Breast epithelium (tissue), 4 donors: ENCODE results near the gene EIF5A2. TPM values are rescaled to one million over a fixed set of nuclear protein-coding genes. Genes with fewer than 3 reads are reported as not detected.

Experiments
- DNase-seq, 2 donors: peaks; one replicate each; pipeline ENCODE4 v3.0.0-alpha.2; 2019; ENCODE audit warnings: low spot score in 2 of 2
- H3K27ac ChIP-seq, 2 donors: fragments of 200-600 bp; sonication (generic) in 1 of 2; one replicate each; pipeline ENCODE4 v1.5.1; 2016 to 2019; ENCODE audit warnings: mild to moderate bottlenecking in 1 of 2
- H3K27me3 ChIP-seq, 2 donors: fragments of 200-600 bp; sonication (generic) in 1 of 2; one replicate each; pipeline versions ENCODE4 v1.5.1 to v1.6.0; 2017 to 2019; ENCODE audit warnings: control low read depth in 1 of 2, mild to moderate bottlenecking in 1 of 2
- H3K36me3 ChIP-seq: fragments of 200-600 bp; one replicate; pipeline ENCODE4 v1.5.1; 2019
- H3K4me1 ChIP-seq, 2 donors: fragments of 200-600 bp; sonication (generic); one replicate each; pipeline ENCODE4 v1.5.1; 2016 to 2019; ENCODE audit warnings: control low read depth in 1 of 2
- H3K4me3 ChIP-seq, 3 donors: fragments of 200-600 bp; sonication (generic); 1 replicate in 2 of 3; 2 replicates in 1 of 3; pipeline ENCODE4 v1.5.1; 2016 to 2019; ENCODE audit warnings: mild to moderate bottlenecking in 3 of 3, moderate library complexity in 2 of 3
- H3K9me3 ChIP-seq, 2 donors: fragments of 200-600 bp; sonication (generic) in 1 of 2; one replicate each; pipeline ENCODE4 v1.5.1; 2016 to 2019; ENCODE audit warnings: control low read depth in 1 of 2
- POLR2A ChIP-seq: fragments of 450-650 bp; IDR thresholded peaks from one replicate; pipeline ENCODE4 v1.6.1; 2016; ENCODE audit warnings: antibody characterized with exemption, mild to moderate bottlenecking, moderate library complexity
- POLR2AphosphoS5 ChIP-seq, 3 donors: sonication (generic); formaldehyde crosslinking; IDR thresholded peaks; one replicate each; pipeline ENCODE4 v1.6.1; 2017; ENCODE audit warnings: antibody characterized with exemption in 3 of 3
- intact Hi-C: fragments of 100-400 bp; cut with DNase I; formaldehyde crosslinking; loops from one replicate; pipeline ENCODE4 v1.15.1; 2023; ENCODE audit warnings: low total_unique reads
- total RNA-seq, 3 donors: library from RNA; depleted of rRNA; stranded (reverse); fragments of >200 nt; gene quantifications; one replicate each; pipeline ENCODE4 v1.1.0, GENCODE V29; 2016
- TF ChIP-seq, protein P1 (sequence below), 3 donors: fragments of 450-650 bp; IDR thresholded peaks; one replicate each; pipeline ENCODE4 v1.5.1; 2016 to 2017; ENCODE audit warnings: antibody characterized with exemption in 3 of 3, mild to moderate bottlenecking in 3 of 3, moderate library complexity in 3 of 3

The EIF5A2 gene
- total RNA-seq, 3 donors from 2014 or later = 4.7 to 7.4 (median 5.2) TPM

DNA sequence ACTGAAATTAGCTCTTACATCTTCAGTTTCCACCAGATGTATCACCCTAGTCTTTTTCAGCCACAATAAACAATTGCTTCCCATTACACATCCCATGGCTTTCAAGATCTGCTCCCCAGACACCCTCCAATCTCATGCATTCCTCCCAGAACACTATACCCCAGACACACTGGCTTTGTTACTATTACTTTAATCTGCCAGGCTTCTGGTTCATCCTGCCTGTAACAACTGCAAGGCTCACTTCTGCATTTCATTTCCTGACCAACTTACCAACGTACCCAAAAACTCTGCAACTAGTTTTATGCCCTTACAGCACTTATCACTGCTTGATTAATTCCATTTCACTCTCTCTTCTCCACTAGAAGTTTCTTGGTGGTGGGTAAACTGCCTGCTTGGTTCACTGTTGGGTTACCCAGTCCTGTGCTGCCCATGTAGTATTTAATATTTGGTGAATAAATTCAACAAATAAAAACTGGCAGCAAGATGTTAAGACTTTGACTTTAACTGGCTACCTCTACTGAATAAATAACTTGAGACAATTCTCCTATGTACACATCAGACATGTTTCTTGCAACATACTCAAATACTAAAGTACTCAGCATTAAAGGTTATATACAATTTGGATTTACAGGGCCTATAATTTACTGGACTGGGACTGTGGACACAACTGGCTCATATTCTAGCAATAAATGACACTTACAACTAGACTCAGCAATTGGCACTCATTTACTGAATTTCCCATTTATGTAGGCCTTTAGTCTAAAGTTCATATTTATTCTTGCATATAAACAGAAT, 41.1 kb downstream of the EIF5A2 start:
- TF ChIP-seq, protein P1, sequence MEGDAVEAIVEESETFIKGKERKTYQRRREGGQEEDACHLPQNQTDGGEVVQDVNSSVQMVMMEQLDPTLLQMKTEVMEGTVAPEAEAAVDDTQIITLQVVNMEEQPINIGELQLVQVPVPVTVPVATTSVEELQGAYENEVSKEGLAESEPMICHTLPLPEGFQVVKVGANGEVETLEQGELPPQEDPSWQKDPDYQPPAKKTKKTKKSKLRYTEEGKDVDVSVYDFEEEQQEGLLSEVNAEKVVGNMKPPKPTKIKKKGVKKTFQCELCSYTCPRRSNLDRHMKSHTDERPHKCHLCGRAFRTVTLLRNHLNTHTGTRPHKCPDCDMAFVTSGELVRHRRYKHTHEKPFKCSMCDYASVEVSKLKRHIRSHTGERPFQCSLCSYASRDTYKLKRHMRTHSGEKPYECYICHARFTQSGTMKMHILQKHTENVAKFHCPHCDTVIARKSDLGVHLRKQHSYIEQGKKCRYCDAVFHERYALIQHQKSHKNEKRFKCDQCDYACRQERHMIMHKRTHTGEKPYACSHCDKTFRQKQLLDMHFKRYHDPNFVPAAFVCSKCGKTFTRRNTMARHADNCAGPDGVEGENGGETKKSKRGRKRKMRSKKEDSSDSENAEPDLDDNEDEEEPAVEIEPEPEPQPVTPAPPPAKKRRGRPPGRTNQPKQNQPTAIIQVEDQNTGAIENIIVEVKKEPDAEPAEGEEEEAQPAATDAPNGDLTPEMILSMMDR (IDR thresholded peaks at IDR 0.05) = no peak
- TF ChIP-seq POLR2A (no peak), POLR2AphosphoS5 (IDR thresholded peaks at IDR 0.05) (no peak)
- H3K4me1 ChIP-seq = peaks cover 0 to 6% of the 10 kb centered on the region in 2 donors
- H3K27me3 ChIP-seq = no peaks in the 10 kb centered on the region
- no peaks in the 10 kb centered on the region for H3K9me3 ChIP-seq
- no peak for DNase-seq
- intact Hi-C loops = no loop called here
- no peak overlapping the region for H3K27ac ChIP-seq
- peak overlapping the region in 1 of 3 donors; percentile 1 for H3K4me3 ChIP-seq
- peaks cover 5% of the 10 kb centered on the region for H3K36me3 ChIP-seq

DNA sequence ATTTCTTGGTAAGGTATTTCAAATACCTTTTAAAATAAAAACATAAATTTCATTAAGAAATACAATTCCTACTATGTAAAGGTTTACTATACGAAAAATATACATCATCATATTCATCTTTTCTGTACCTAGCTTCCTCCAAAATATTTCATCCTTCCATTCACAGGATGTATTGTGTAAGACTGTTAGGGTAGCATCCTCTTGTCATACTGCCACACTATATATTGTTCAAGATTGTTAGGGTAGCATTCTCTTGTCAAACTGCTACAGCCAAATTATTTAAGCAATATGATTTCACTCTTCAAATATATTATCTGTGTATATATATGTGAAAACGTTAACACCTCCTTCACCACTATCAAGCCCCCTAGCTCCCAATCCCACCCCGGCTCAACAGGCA, 41.9 kb downstream of the EIF5A2 start:
- Histone ChIP-seq H3K27ac (no peak overlapping the region), H3K9me3 (no peaks in the 10 kb centered on the region), H3K4me3 (no peak overlapping the region), H3K27me3 (no peaks in the 10 kb centered on the region), H3K36me3 (peaks cover 5% of the 10 kb centered on the region), H3K4me1 (peaks cover 0 to 6% of the 10 kb centered on the region in 2 donors)
- TF ChIP-seq, protein P1 (IDR thresholded peaks at IDR 0.05) = no peak
- no peak for TF ChIP-seq POLR2AphosphoS5 (IDR thresholded peaks at IDR 0.05)
- TF ChIP-seq POLR2A = no peak
- intact Hi-C loops = no loop called here
- no peak for DNase-seq

DNA sequence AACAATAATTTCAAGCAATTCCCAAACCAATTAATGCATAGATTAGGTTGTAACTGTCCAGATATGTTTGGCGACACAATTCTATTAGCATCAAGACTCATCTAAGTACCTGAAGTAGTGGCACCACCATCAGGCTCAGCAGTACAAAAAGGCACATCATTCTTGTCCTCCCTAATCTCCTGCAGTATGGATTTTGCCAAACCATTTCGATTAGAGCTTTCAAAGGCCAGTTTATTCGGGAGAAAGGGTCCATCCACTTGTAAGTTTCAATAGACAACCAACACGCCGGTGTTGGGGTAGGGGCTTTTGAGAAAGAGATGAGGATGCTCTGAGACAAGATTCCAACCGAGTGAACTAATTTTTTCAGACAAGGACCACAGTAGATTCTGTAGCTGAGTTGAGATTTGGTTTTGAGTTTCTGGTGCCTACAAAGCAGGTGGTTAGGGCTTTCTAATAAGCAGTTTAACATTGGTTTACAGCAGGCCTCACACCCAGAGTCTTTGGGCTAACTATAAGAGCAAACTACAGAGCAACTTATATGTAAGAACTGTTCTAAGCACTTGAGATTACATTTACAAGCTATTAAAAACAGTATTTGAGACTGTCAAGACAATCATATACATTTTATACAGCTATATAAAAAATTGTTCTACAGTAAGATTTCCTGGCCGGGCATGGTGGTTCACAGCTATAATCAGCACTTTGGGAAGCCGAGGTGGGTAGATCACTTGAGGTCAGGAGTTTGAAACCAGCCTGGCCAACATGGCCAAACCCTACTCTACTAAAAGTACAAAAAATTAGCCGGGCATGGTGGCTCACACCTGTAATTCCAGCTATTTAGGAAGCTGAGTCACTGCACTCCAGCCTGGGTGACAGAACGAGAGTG, 43.0 kb downstream of the EIF5A2 start:
- DNase-seq = no peak
- Histone ChIP-seq H3K4me1 (peaks cover 0 to 6% of the 10 kb centered on the region in 2 donors), H3K4me3 (no peak overlapping the region), H3K9me3 (no peaks in the 10 kb centered on the region), H3K27me3 (no peaks in the 10 kb centered on the region), H3K36me3 (peaks cover 5% of the 10 kb centered on the region), H3K27ac (no peak overlapping the region)
- intact Hi-C loops = no loop called here
- TF ChIP-seq POLR2AphosphoS5 (IDR thresholded peaks at IDR 0.05) (no peak), POLR2A (no peak)
- TF ChIP-seq, protein P1 (IDR thresholded peaks at IDR 0.05) = no peak

DNA sequence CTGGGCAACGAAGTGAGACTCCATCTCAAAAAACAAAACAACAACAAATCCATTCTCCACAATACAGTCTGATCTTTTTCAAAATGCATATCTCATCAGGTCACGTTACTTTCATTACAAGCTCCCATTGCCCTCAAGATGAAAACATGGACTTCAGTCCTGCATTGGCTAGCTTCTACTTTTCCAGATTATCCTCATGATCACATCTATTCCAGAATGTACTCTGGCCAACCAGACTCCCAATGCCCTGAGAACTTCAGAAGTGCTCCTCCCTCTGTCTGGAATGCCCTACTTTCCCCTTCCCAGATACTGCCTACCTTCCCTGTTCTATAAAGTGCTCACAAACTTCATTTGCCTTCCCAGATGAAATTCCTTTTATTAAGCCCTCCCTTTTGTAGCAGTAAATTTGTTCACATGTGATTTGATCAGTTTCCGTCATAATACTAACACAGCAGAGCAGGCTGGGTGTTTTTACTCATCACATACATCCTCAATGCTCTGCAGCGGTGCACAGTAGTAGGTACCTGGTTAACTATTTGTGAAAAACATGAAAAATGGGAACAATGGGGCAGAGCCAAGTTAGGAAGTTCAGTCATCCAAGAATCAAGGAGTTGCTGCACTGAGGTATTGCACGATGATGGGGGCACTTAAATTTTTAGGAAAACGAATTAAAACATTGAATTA, 43.8 kb downstream of the EIF5A2 start:
- intact Hi-C loops = no loop called here
- Histone ChIP-seq H3K36me3 (peaks cover 5% of the 10 kb centered on the region), H3K4me1 (peaks cover 0 to 6% of the 10 kb centered on the region in 2 donors), H3K27ac (no peak overlapping the region), H3K4me3 (no peak overlapping the region), H3K9me3 (no peaks in the 10 kb centered on the region), H3K27me3 (no peaks in the 10 kb centered on the region)
- DNase-seq = no peak
- TF ChIP-seq, protein P1 (IDR thresholded peaks at IDR 0.05) = no peak
- TF ChIP-seq POLR2AphosphoS5 (IDR thresholded peaks at IDR 0.05) = no peak
- TF ChIP-seq POLR2A = no peak
